Activated naive CD4-positive, alpha-beta T cell treated with anti-CD3 and anti-CD28 coated beads, Interleukin-2, amount 50 U/mL, for 16 hours (primary cell): ENCODE results near the gene MSRB1.
"Not testable (repeated sequence)": the region's sequence is repeated elsewhere in the genome, so short reads cannot be mapped to it uniquely, and the experiment has no call there.

ENCODE experiments used
- DNase-seq: peaks from one replicate; pipeline ENCODE4 v3.0.0-alpha.2; 2020

MSRB1 gene

GRCh38 chr16:1915732-1916639 is 27.0 kb downstream of the MSRB1 start:
- no peak for DNase-seq

- no peak for DNase-seq
Measured at GRCh38 chr16:1914988-1915387, 28.0 kb downstream of the MSRB1 start.

- DNase-seq = no peak
Measured at GRCh38 chr16:1914084-1914608, 28.9 kb downstream of the MSRB1 start.

- no peak for DNase-seq
Measured at GRCh38 chr16:1913327-1914083, 29.5 kb downstream of the MSRB1 start.

GRCh38 chr16:1912215-1912543 is 30.8 kb downstream of the MSRB1 start:
- DNase-seq = no peak

- no peak for DNase-seq
Measured at GRCh38 chr16:1911467-1912214, 31.4 kb downstream of the MSRB1 start.

- no peak for DNase-seq
Measured at GRCh38 chr16:1909561-1910231, 33.3 kb downstream of the MSRB1 start.

GRCh38 chr16:1908983-1909382 is 34.0 kb downstream of the MSRB1 start:
- no peak for DNase-seq

GRCh38 chr16:1908184-1908583 is 34.8 kb downstream of the MSRB1 start:
- DNase-seq = no peak

- no peak for DNase-seq
Measured at GRCh38 chr16:1907226-1907860, 35.7 kb downstream of the MSRB1 start.

- no peak for DNase-seq
Measured at GRCh38 chr16:1906846-1907165, 36.2 kb downstream of the MSRB1 start.

GRCh38 chr16:1906055-1906845 is 36.7 kb downstream of the MSRB1 start:
- DNase-seq = no peak

GRCh38 chr16:1903845-1904840 is 38.9 kb downstream of the MSRB1 start:
- no peak for DNase-seq

GRCh38 chr16:1903220-1903574 is 39.8 kb downstream of the MSRB1 start:
- no peak for DNase-seq

- DNase-seq = no peak
Measured at GRCh38 chr16:1902547-1903219, 40.3 kb downstream of the MSRB1 start.

GRCh38 chr16:1900452-1900774 is 42.6 kb downstream of the MSRB1 start:
- DNase-seq = no peak

- DNase-seq = no peak
Measured at GRCh38 chr16:1899641-1900451, 43.2 kb downstream of the MSRB1 start.

GRCh38 chr16:1897692-1898091 is 45.3 kb downstream of the MSRB1 start:
- not testable (repeated sequence) for DNase-seq
